K562 (cell line): ENCODE measurements around the gene TRDMT1. TPM values are rescaled to one million over a fixed set of nuclear protein-coding genes. Genes with fewer than 3 reads are reported as not detected.

Experiments used
- CBFA2T3 ChIP-seq: fragments of 450-650 bp; IDR thresholded peaks from 2 replicates; pipeline ENCODE4 v1.6.1; 2017
- CREM ChIP-seq: IDR thresholded peaks from 2 replicates; pipeline ENCODE4 v1.6.1; 2014; ENCODE audit warnings: antibody characterized with exemption, low read depth
- DEAF1 ChIP-seq: fragments of 450-650 bp; formaldehyde crosslinking; IDR thresholded peaks from 2 replicates; pipeline ENCODE4 v1.4.0; 2020; ENCODE audit warnings: mild to moderate bottlenecking, moderate library complexity
- E2F3 ChIP-seq: fragments of 250-450 bp; sonication (Bioruptor Pico); IDR thresholded peaks from 2 replicates; pipeline ENCODE4 v1.4.0; 2020; ENCODE audit warnings: mild to moderate bottlenecking
- ELF4 ChIP-seq: fragments of 450-650 bp; formaldehyde crosslinking; IDR thresholded peaks from 2 replicates; pipeline ENCODE4 v1.4.0; 2022; ENCODE audit warnings: missing genetic modification characterization
- ETS2 ChIP-seq: IDR thresholded peaks from 2 replicates; pipeline ENCODE4 v1.6.1; 2016; ENCODE audit warnings: borderline replicate concordance, missing genetic modification characterization, mild to moderate bottlenecking, moderate library complexity, missing compliant biosample characterization; ENCODE audit not compliant: poor library complexity, severe bottlenecking
- FUS ChIP-seq: fragments of 200-400 bp; formaldehyde crosslinking; optimal IDR thresholded peaks from 2 replicates; pipeline ENCODE3; 2017; ENCODE audit warnings: low read depth, low read length
- GABPA ChIP-seq: fragments of 200-800 bp; sonication (Bioruptor generic); conservative IDR thresholded peaks from 2 replicates; pipeline ENCODE4 v1.6.1; 2016; ENCODE audit warnings: low read depth, missing genetic modification characterization, missing compliant biosample characterization
- GTF2E2 ChIP-seq: fragments of 200-800 bp; sonication (Bioruptor generic); IDR thresholded peaks from 2 replicates; pipeline ENCODE4 v1.6.1; 2016; ENCODE audit warnings: missing genetic modification characterization, missing compliant biosample characterization
- HNRNPH1 ChIP-seq: fragments of 200-400 bp; formaldehyde crosslinking; optimal IDR thresholded peaks from 2 replicates; pipeline ENCODE3; 2017; ENCODE audit warnings: low read depth, mild to moderate bottlenecking, low read length, moderate library complexity
- MCM7 ChIP-seq, 2 experiments: fragments of 450-650 bp; IDR thresholded peaks; 2 replicates each; pipeline ENCODE4 v1.6.1; 2016 to 2018
- NFRKB ChIP-seq: fragments of 450-650 bp; IDR thresholded peaks from 2 replicates; pipeline ENCODE4 v1.6.1; 2016; ENCODE audit warnings: low read depth
- NONO ChIP-seq, 2 experiments: fragments of 200-400 bp in 1 of 2; fragments of 450-650 bp in 1 of 2; formaldehyde crosslinking in 1 of 2; IDR thresholded peaks; 2 replicates each; pipeline ENCODE4 v1.6.1; 2017; ENCODE audit warnings: low read depth in 2 of 2, mild to moderate bottlenecking in 2 of 2, moderate library complexity in 2 of 2, low read length in 1 of 2
- NR2C2 ChIP-seq, 2 experiments: fragments of 200-800 bp in 1 of 2; sonication (Bioruptor generic) in 1 of 2; sonication (generic) in 1 of 2; formaldehyde crosslinking in 1 of 2; IDR thresholded peaks; 2 replicates each; pipeline versions ENCODE4 v1.6.1 to v1.8.0; 2016 to 2022; ENCODE audit warnings: mild to moderate bottlenecking in 1 of 2, missing compliant biosample characterization in 1 of 2, missing genetic modification characterization in 1 of 2, missing genetic modification reagents in 1 of 2
- PCBP2 ChIP-seq: fragments of 200-400 bp; formaldehyde crosslinking; IDR thresholded peaks from 2 replicates; pipeline ENCODE4 v1.6.1; 2018; ENCODE audit warnings: low read length, low read depth, mild to moderate bottlenecking, moderate library complexity; ENCODE audit not compliant: poor library complexity, severe bottlenecking
- PHTF2 ChIP-seq: fragments of 250-450 bp; sonication (Bioruptor Pico); IDR thresholded peaks from 2 replicates; pipeline ENCODE4 v1.5.0; 2021; ENCODE audit warnings: mild to moderate bottlenecking
- POLR2AphosphoS2 ChIP-seq: IDR thresholded peaks from 2 replicates; pipeline ENCODE4 v1.6.1; 2012; ENCODE audit warnings: low read length, improper control_type of control experiment
- SMAD1 ChIP-seq: fragments of 150-350 bp; IDR thresholded peaks from 2 replicates; pipeline ENCODE4 v1.6.1; 2014; ENCODE audit warnings: low read length, low read depth; ENCODE audit not compliant: partially characterized antibody
- SP2 ChIP-seq: IDR thresholded peaks from 2 replicates; pipeline ENCODE4 v1.6.1; 2011; ENCODE audit warnings: mild to moderate bottlenecking, low read depth, low read length, moderate library complexity; ENCODE audit not compliant: poor library complexity, severe bottlenecking; ENCODE audit errors: extremely low read depth
- TOE1 ChIP-seq, 2 experiments: fragments of 450-650 bp in 1 of 2; sonication (generic) in 1 of 2; formaldehyde crosslinking in 1 of 2; IDR thresholded peaks; 2 replicates each; pipeline versions ENCODE4 v1.7.1 to v1.8.0; 2016 to 2022; ENCODE audit warnings: borderline replicate concordance in 2 of 2, mild to moderate bottlenecking in 2 of 2, antibody characterized with exemption in 1 of 2, inconsistent platforms in 1 of 2, low read depth in 1 of 2, missing genetic modification reagents in 1 of 2, moderate library complexity in 1 of 2
- TRIM28 ChIP-seq: fragments of 450-650 bp; IDR thresholded peaks from 2 replicates; pipeline ENCODE4 v1.6.1; 2017
- USF1 ChIP-seq: sonication (generic); formaldehyde crosslinking; IDR thresholded peaks from 2 replicates; pipeline ENCODE4 v1.9.0; 2022; ENCODE audit warnings: mild to moderate bottlenecking, missing genetic modification reagents
- ZNF507 ChIP-seq: conservative IDR thresholded peaks from 2 replicates; pipeline ENCODE4 v1.6.1; 2017; ENCODE audit warnings: missing genetic modification characterization, missing compliant biosample characterization
- ZNF584 ChIP-seq: fragments of 200-800 bp; sonication (Bioruptor generic); IDR thresholded peaks from 2 replicates; pipeline ENCODE4 v1.6.1; 2016; ENCODE audit warnings: low read depth, mild to moderate bottlenecking, missing genetic modification characterization, missing compliant biosample characterization
- polyA plus RNA-seq, 8 experiments: library from polyadenylated mRNA; depleted of rRNA in 4 of 8; stranded (reverse) in 5 of 8; unstranded in 3 of 8; fragments of >200 nt; fragmentation: Nextera tagmentation in 2 of 8; fragmentation: Illumina TruSeq in 1 of 8; extraction: Ambion mirVana in 2 of 8; extraction: Trizol in 1 of 8; gene quantifications; 2 replicates each; pipeline versions ENCODE4 v1.2.1 to v1.2.3, GENCODE V29; 2011 to 2014; ENCODE audit warnings: inconsistent platforms in 1 of 8, missing spikeins in 1 of 8
- total RNA-seq, 7 experiments: library from RNA; depleted of rRNA in 6 of 7; stranded (reverse); fragments of >200 nt in 6 of 7; fragmentation: Illumina TruSeq in 2 of 7; extraction: Trizol in 2 of 7; gene quantifications; 2 replicates each; pipeline versions ENCODE4 v1.2.1 to v1.2.3, GENCODE V29; 2011 to 2021; ENCODE audit warnings: low replicate concordance in 1 of 7
- TF ChIP-seq, protein P1 (sequence below): fragments of 450-650 bp; formaldehyde crosslinking; conservative IDR thresholded peaks from 2 replicates; pipeline ENCODE4 v1.4.0; 2022; ENCODE audit warnings: mild to moderate bottlenecking, missing genetic modification characterization
- TF ChIP-seq, protein P2 (sequence below): fragments of 450-650 bp; IDR thresholded peaks from 2 replicates; pipeline ENCODE4 v1.6.1; 2016; ENCODE audit warnings: missing biosample characterization, missing genetic modification characterization

Gene TRDMT1
- total and polyA plus RNA-seq, 9 of the 15 experiments (the other 6 are each of a cell fraction or from before 2014, with no cell fraction given) = 5.4 to 12.6 (median 9.3) TPM

DNA sequence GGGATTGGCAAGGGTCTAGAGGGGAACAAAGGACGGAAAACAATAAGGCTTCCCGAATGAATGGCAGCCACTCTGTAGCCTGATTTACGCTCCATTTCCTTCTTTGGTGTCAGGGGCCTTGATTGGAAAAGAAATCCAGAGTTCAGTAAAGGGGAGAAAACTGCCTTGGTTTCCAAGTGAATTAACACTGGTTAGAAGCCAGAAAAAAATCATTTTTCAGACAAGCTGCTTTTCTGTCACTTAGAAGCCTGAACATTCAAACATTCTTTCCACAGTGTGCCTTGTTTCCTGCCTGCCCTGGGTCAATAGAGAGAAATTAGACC lies 283 bp upstream of the TRDMT1 start (continued):
- TF ChIP-seq, protein P1, sequence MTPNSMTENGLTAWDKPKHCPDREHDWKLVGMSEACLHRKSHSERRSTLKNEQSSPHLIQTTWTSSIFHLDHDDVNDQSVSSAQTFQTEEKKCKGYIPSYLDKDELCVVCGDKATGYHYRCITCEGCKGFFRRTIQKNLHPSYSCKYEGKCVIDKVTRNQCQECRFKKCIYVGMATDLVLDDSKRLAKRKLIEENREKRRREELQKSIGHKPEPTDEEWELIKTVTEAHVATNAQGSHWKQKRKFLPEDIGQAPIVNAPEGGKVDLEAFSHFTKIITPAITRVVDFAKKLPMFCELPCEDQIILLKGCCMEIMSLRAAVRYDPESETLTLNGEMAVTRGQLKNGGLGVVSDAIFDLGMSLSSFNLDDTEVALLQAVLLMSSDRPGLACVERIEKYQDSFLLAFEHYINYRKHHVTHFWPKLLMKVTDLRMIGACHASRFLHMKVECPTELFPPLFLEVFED (CRISPR knock-in tag) = no peak
- TF ChIP-seq USF1 (CRISPR knock-in tag) (no peak), GTF2E2 (tag) (peak; percentile 84; the same call in 1 of the 2 replicates), MCM7 (IDR thresholded peaks at IDR 0.05) (no peak), ZNF584 (0 out of 2 replicates have a peak, but pooled peaks have one; percentile 39), ETS2 (no peak), SP2 (no peak), DEAF1 (CRISPR knock-in tag) (no peak), CBFA2T3 (no peak), CREM (no peak), ZNF507 (tag) (no peak), NR2C2 (CRISPR knock-in tag; IDR thresholded peaks at IDR 0.05) (no peak), NR2C2 (tag; IDR thresholded peaks at IDR 0.05) (no peak), NFRKB (peak; percentile 73), TRIM28 (0 out of 2 replicates have a peak, but pooled peaks have one; percentile 5), NONO (IDR thresholded peaks at IDR 0.05; ENCODE audit: low read depth in 2 of 2, low read length in 1 of 2) (no peak), TOE1 (IDR thresholded peaks at IDR 0.05; ENCODE audit: borderline replicate concordance) (no peak), TOE1 (CRISPR knock-in tag; IDR thresholded peaks at IDR 0.05; ENCODE audit: borderline replicate concordance, low read depth) (no peak), PHTF2 (CRISPR knock-in tag) (no peak), HNRNPH1 (no peak), FUS (no peak), SMAD1 (no peak), PCBP2 (no peak), E2F3 (CRISPR knock-in tag) (no peak), ELF4 (no peak), GABPA (tag) (peak; percentile 79), POLR2AphosphoS2 (no peak)
- TF ChIP-seq, protein P2, sequence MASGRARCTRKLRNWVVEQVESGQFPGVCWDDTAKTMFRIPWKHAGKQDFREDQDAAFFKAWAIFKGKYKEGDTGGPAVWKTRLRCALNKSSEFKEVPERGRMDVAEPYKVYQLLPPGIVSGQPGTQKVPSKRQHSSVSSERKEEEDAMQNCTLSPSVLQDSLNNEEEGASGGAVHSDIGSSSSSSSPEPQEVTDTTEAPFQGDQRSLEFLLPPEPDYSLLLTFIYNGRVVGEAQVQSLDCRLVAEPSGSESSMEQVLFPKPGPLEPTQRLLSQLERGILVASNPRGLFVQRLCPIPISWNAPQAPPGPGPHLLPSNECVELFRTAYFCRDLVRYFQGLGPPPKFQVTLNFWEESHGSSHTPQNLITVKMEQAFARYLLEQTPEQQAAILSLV = no peak
